HepG2 (cell line): ENCODE data around the gene ERLEC1.

Experiments used
- CENPT ChIP-seq: sonication (generic); formaldehyde crosslinking; IDR thresholded peaks from 2 replicates; pipeline ENCODE4 v1.8.0; 2022; ENCODE audit warnings: low read depth, mild to moderate bottlenecking, moderate library complexity, missing genetic modification reagents
- MED1 ChIP-seq: sonication (generic); formaldehyde crosslinking; IDR thresholded peaks from 2 replicates; pipeline ENCODE4 v1.4.0; 2020; ENCODE audit warnings: missing genetic modification reagents
- MLLT10 ChIP-seq: sonication (generic); formaldehyde crosslinking; IDR thresholded peaks from 2 replicates; pipeline ENCODE4 v1.4.0; 2020; ENCODE audit warnings: missing genetic modification reagents
- NFYB ChIP-seq: sonication (generic); formaldehyde crosslinking; IDR thresholded peaks from 2 replicates; pipeline ENCODE4 v1.4.0; 2020; ENCODE audit warnings: missing genetic modification reagents
- ZNF20 ChIP-seq: sonication (generic); formaldehyde crosslinking; IDR thresholded peaks from 2 replicates; pipeline ENCODE4 v1.4.0; 2020; ENCODE audit warnings: mild to moderate bottlenecking, moderate library complexity, missing genetic modification reagents
- ZNF431 ChIP-seq: sonication (generic); formaldehyde crosslinking; IDR thresholded peaks from 2 replicates; pipeline ENCODE4 v1.9.0; 2022; ENCODE audit warnings: missing genetic modification reagents, low read depth, mild to moderate bottlenecking, borderline replicate concordance
- ZNF772 ChIP-seq: sonication (generic); formaldehyde crosslinking; IDR thresholded peaks from 2 replicates; pipeline ENCODE4 v1.5.0; 2020; ENCODE audit warnings: mild to moderate bottlenecking, missing genetic modification reagents

DNA sequence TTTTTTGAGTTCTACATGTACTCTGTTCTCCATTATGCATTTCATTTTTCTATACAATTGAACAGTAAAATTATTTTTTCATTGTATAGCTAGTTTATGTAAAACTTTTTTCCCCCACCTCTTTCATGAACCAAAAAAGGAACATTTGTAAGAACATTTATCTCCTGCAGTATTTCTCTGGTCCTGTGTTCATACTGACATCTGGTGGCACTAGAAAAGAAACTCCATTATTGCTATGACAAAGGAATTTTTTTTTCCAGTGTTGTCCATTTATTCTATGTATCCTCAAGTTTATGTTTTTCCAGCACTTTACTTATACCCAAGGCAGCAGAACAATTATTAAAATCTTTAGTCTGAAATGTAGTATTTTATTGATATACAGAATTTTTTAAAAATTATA is 46.7 kb upstream of the ERLEC1 start:
- TF ChIP-seq ZNF20 (CRISPR knock-in tag), result no peak
- no peak for TF ChIP-seq ZNF431
- TF ChIP-seq NFYB (CRISPR knock-in tag), result no peak
- TF ChIP-seq ZNF772 (CRISPR knock-in tag), result no peak
- TF ChIP-seq MED1, result no peak
- no peak for TF ChIP-seq CENPT (CRISPR knock-in tag)
- no peak for TF ChIP-seq MLLT10 (CRISPR knock-in tag)
